GM10266 (cell line): Measurements from ENCODE around the gene SLC12A3.
A peak's percentile ranks its signal among the peaks of the same experiment; 100 is the strongest.

Experiments
- DNase-seq: peaks from one replicate; pipeline ENCODE4 v3.0.0; 2012; ENCODE audit errors: extremely low spot score
- TF ChIP-seq, protein P1 (sequence below): IDR thresholded peaks from 2 replicates; pipeline ENCODE4 v1.5.1; 2012; ENCODE audit warnings: mild to moderate bottlenecking, low read depth; ENCODE audit not compliant: control insufficient read depth, insufficient read depth; ENCODE audit errors: missing control alignments

Gene SLC12A3

DNA sequence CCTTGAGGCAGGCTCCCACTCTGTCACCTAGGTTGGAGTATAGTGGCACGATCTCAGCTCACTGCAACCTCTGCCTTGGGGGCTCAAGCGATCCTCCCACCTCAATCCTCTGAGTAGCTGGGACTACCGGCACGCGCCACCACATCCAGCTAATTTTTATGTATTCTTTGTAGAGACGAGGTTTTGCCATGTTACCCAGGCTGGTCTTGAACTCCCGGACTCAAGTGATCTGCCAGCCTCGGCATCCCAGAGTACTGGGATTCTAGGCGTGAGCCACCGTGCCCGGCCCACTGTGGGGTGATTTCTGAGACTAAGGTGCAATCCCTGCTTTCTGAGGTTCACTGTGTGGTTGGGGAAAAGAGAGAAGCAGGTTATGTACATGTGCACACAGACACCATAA lies 12.0 kb upstream of the SLC12A3 start:
- TF ChIP-seq, protein P1, sequence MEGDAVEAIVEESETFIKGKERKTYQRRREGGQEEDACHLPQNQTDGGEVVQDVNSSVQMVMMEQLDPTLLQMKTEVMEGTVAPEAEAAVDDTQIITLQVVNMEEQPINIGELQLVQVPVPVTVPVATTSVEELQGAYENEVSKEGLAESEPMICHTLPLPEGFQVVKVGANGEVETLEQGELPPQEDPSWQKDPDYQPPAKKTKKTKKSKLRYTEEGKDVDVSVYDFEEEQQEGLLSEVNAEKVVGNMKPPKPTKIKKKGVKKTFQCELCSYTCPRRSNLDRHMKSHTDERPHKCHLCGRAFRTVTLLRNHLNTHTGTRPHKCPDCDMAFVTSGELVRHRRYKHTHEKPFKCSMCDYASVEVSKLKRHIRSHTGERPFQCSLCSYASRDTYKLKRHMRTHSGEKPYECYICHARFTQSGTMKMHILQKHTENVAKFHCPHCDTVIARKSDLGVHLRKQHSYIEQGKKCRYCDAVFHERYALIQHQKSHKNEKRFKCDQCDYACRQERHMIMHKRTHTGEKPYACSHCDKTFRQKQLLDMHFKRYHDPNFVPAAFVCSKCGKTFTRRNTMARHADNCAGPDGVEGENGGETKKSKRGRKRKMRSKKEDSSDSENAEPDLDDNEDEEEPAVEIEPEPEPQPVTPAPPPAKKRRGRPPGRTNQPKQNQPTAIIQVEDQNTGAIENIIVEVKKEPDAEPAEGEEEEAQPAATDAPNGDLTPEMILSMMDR: no peak

GRCh38 chr16:56855201-56855600 lies 9.8 kb upstream of the SLC12A3 start:
- TF ChIP-seq, protein P1: no peak
- DNase-seq: no peak

More for the DNA sequence above, 12.0 kb upstream of the SLC12A3 start:
- no peak for DNase-seq

DNA sequence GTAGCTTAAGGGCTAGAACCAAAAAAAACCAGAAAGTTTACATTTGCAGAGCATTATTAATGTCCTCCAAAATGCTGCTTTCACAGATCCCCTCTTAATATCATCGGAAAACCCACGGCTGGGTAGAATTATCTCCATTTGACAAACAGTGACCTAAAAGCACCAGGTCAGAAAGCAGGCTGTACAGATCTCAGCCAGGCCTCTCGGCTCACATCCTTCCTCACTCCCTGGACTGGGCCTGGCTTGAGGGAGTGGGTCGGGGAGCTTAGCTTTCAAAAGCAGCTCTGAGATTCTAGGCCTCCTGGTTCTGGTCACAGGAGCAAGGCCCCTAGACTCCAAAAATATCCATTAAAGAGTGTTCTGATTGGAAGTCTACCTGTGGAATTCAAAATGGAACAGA lies 9.1 kb upstream of the SLC12A3 start:
- no peak for DNase-seq
- TF ChIP-seq, protein P1: no peak

DNA sequence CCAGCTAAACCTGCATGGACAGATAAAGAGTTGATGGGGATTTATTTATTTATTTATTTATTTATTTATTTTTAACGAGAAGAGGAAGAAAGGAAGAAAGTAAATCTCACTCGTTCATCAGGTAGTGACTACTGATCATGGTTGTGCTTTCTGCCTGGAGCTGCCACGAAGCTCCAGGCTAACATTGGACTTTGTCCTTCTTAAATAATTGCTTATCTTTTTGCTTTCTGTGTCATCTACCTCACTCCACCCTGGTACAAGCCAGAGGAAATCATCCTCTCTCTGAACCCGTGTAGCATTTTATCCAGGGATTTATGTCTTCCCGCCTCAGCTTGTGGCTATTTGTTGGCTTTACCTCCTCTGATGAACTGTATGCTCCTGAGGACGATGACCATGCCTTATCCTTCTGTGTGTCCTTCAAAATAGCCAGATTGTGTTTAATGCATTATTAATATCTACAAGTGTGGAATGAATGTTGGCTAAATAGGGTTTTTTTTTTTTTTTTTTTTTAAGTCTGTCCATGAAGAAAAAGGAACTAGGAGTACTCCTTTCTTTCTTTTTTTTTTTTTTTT lies 8.0 kb upstream of the SLC12A3 start:
- TF ChIP-seq, protein P1: no peak

DNA sequence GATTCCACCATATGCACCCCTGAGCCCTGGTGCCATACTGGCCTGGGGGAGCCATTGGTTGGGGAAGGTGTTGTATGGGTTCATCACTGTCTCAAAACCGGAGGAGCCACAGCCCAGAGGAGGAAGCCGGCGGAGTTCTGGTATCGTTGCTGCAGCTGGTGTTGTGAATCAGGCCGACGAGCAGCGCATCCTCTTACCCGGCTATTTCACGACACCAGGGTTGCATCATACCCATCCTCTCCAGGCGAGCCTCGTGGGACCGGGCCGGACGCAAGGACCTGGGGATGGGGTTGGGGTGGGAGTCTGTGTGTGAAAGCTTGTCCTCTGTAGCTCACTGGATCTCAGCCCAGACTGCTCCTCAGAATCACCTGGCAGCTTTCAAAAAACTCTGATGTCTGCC lies 6.6 kb upstream of the SLC12A3 start:
- TF ChIP-seq, protein P1: no peak
- DNase-seq: no peak

More for the DNA sequence above, 8.0 kb upstream of the SLC12A3 start:
- DNase-seq: no peak

DNA sequence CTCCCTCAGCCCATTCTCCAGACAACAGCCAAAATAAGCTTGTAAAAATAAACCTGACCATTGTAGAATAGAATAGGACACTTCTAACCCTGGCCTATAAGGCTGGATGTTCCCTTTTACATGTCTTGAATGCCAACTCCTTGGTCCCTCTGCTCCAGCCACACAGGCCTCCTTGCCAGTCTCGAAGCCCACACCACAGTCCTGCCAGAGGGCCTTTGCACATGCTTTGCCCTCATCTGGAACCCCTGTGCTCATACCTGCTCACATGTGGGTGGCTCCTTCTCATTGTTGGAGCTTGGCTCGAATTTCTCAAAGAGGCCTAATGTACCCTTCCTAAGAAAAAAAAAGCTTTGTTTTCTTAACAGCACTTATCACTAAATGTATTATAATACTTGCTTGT lies 5.4 kb upstream of the SLC12A3 start:
- DNase-seq: no peak
- TF ChIP-seq, protein P1: no peak

GRCh38 chr16:56860226-56861020 lies 4.6 kb upstream of the SLC12A3 start:
- TF ChIP-seq, protein P1: no peak
- peak; percentile 67 for DNase-seq
